ENCODE measurements around the gene CCDC152. TPM values are rescaled to one million over a fixed set of nuclear protein-coding genes. Genes with fewer than 3 reads are reported as not detected.
"Not testable (repeated sequence)": the region's sequence is repeated elsewhere in the genome, so short reads cannot be mapped to it uniquely, and the experiment has no call there.

Gene CCDC152
- total RNA-seq, 1 experiment from 2014 or later, result 11.2 TPM

GRCh38 chr5:42843675-42844292 lies 87.2 kb downstream of the CCDC152 start:
- H3K27ac ChIP-seq (ENCODE audit: low read depth, low read length, poor library complexity, severe bottlenecking), result no peak overlapping the region
- no peaks in the 10 kb centered on the region for H3K36me3 ChIP-seq (ENCODE audit: insufficient read depth, low read length, poor library complexity, severe bottlenecking)
- intact Hi-C loops (cut with micrococcal nuclease; ENCODE audit: unreplicated experiment), result no loop called here
- no TSS peak for BruUV-seq (replicated peaks)
- CTCF ChIA-PET, result no interaction called here
- H3K4me3 ChIP-seq (ENCODE audit: low read depth, low read length, poor library complexity, severe bottlenecking), result no peak overlapping the region
- DNase-seq (ENCODE audit: low spot score), result no peak
- no peaks in the 10 kb centered on the region for H3K27me3 ChIP-seq (replicated peaks; ENCODE audit: insufficient read depth, low read depth, low read length, poor library complexity)
- no peak for TF ChIP-seq CTCF (conservative IDR thresholded peaks at IDR 0.05; ENCODE audit: low read depth, low read length)
- H3K4me1 ChIP-seq (ENCODE audit: insufficient read depth, low read length, poor library complexity, severe bottlenecking), result no peaks in the 10 kb centered on the region
- POLR2A ChIA-PET (ENCODE audit: low non-redundant PET), result no interaction called here
- no peaks in the 10 kb centered on the region for H3K9me3 ChIP-seq (ENCODE audit: low read depth, low read length, poor library complexity, severe bottlenecking)

GRCh38 chr5:42844408-42844807 lies 87.8 kb downstream of the CCDC152 start:
- intact Hi-C loops (cut with micrococcal nuclease; ENCODE audit: unreplicated experiment); DNase-seq (ENCODE audit: low spot score); BruUV-seq (replicated peaks); H3K36me3 ChIP-seq (ENCODE audit: insufficient read depth, low read length, poor library complexity, severe bottlenecking); POLR2A ChIA-PET (ENCODE audit: low non-redundant PET); H3K9me3 ChIP-seq (ENCODE audit: low read depth, low read length, poor library complexity, severe bottlenecking); H3K27me3 ChIP-seq (replicated peaks; ENCODE audit: insufficient read depth, low read depth, low read length, poor library complexity); CTCF ChIA-PET; H3K4me3 ChIP-seq (ENCODE audit: low read depth, low read length, poor library complexity, severe bottlenecking); H3K27ac ChIP-seq (ENCODE audit: low read depth, low read length, poor library complexity, severe bottlenecking); H3K4me1 ChIP-seq (ENCODE audit: insufficient read depth, low read length, poor library complexity, severe bottlenecking): not testable (repeated sequence)

- ChIA-PET POLR2A (ENCODE audit: low non-redundant PET) (no interaction called here), CTCF (no interaction called here)
- no peak for TF ChIP-seq CTCF (conservative IDR thresholded peaks at IDR 0.05; ENCODE audit: low read depth, low read length)
- no peak for TF ChIP-seq EZH2 (IDR thresholded peaks at IDR 0.05; ENCODE audit: borderline replicate concordance, low read depth, low read length, poor library complexity, severe bottlenecking)
- no peaks in the 10 kb centered on the region for H3K27me3 ChIP-seq (replicated peaks; ENCODE audit: insufficient read depth, low read depth, low read length, poor library complexity)
- DNase-seq (ENCODE audit: low spot score), result no peak
- H3K36me3 ChIP-seq (ENCODE audit: insufficient read depth, low read length, poor library complexity, severe bottlenecking), result no peaks in the 10 kb centered on the region
- intact Hi-C loops (cut with micrococcal nuclease; ENCODE audit: unreplicated experiment), result no loop called here
- BruUV-seq (replicated peaks), result no TSS peak
- H3K27ac ChIP-seq (ENCODE audit: low read depth, low read length, poor library complexity, severe bottlenecking), result no peak overlapping the region
- no peaks in the 10 kb centered on the region for H3K9me3 ChIP-seq (ENCODE audit: low read depth, low read length, poor library complexity, severe bottlenecking)
- H3K4me1 ChIP-seq (ENCODE audit: insufficient read depth, low read length, poor library complexity, severe bottlenecking), result no peaks in the 10 kb centered on the region
- H3K4me3 ChIP-seq (ENCODE audit: low read depth, low read length, poor library complexity, severe bottlenecking), result no peak overlapping the region
Measured at GRCh38 chr5:42848545-42848944, 91.9 kb downstream of the CCDC152 start.

GRCh38 chr5:42851481-42851880 lies 94.9 kb downstream of the CCDC152 start:
- no peak for TF ChIP-seq CTCF (conservative IDR thresholded peaks at IDR 0.05; ENCODE audit: low read depth, low read length)
- TF ChIP-seq EZH2 (IDR thresholded peaks at IDR 0.05; ENCODE audit: borderline replicate concordance, low read depth, low read length, poor library complexity, severe bottlenecking), result no peak
- Histone ChIP-seq H3K27ac (ENCODE audit: low read depth, low read length, poor library complexity, severe bottlenecking) (no peak overlapping the region), H3K36me3 (ENCODE audit: insufficient read depth, low read length, poor library complexity, severe bottlenecking) (no peaks in the 10 kb centered on the region), H3K27me3 (replicated peaks; ENCODE audit: insufficient read depth, low read depth, low read length, poor library complexity) (no peaks in the 10 kb centered on the region), H3K4me3 (ENCODE audit: low read depth, low read length, poor library complexity, severe bottlenecking) (no peak overlapping the region), H3K4me1 (ENCODE audit: insufficient read depth, low read length, poor library complexity, severe bottlenecking) (no peaks in the 10 kb centered on the region), H3K9me3 (ENCODE audit: low read depth, low read length, poor library complexity, severe bottlenecking) (no peaks in the 10 kb centered on the region)
- ChIA-PET POLR2A (ENCODE audit: low non-redundant PET) (no interaction called here), CTCF (no interaction called here)
- intact Hi-C loops (cut with micrococcal nuclease; ENCODE audit: unreplicated experiment), result no loop called here
- no TSS peak for BruUV-seq (replicated peaks)
- no peak for DNase-seq (ENCODE audit: low spot score)

Data from A673 (cell line).